Right lobe of liver (tissue), 6 donors: ENCODE measurements around the gene MARVELD2. TPM values are rescaled to one million over a fixed set of nuclear protein-coding genes. Genes with fewer than 3 reads are reported as not detected.
"Not testable (repeated sequence)": the region's sequence is repeated elsewhere in the genome, so short reads cannot be mapped to it uniquely, and the experiment has no call there.

ENCODE experiments used
- ATAC-seq, 4 donors: fragments of 200-7000 bp; cut with Tn5 transposase; one replicate each; pipeline ENCODE4 v1.9.1; 2020; ENCODE audit warnings: mild to moderate bottlenecking in 4 of 4, moderate library complexity in 4 of 4
- DNase-seq, 3 donors: peaks; one replicate each; pipeline ENCODE4 v3.0.0-alpha.2; 2020
- H3K27ac ChIP-seq, 3 donors: fragments of 200-600 bp; one replicate each; pipeline ENCODE4 v1.8.0; 2022
- H3K27me3 ChIP-seq, 2 donors: fragments of 200-600 bp; one replicate each; pipeline ENCODE4 v1.8.0; 2022
- H3K36me3 ChIP-seq, 4 donors: fragments of 200-600 bp; sonication (generic) in 1 of 4; one replicate each; pipeline versions ENCODE4 v1.5.1 to v1.8.0; 2017 to 2022; ENCODE audit warnings: control low read depth in 1 of 4
- H3K4me1 ChIP-seq, 4 donors: fragments of 200-600 bp; sonication (generic) in 1 of 4; one replicate each; pipeline versions ENCODE4 v1.5.1 to v1.8.0; 2017 to 2022; ENCODE audit warnings: control low read depth in 1 of 4
- H3K4me3 ChIP-seq, 3 donors: fragments of 200-600 bp; one replicate each; pipeline ENCODE4 v1.8.0; 2022
- H3K9me3 ChIP-seq, 4 donors: fragments of 200-600 bp; sonication (generic) in 1 of 4; one replicate each; pipeline versions ENCODE4 v1.5.1 to v1.8.0; 2017 to 2022; ENCODE audit warnings: control low read depth in 1 of 4
- POLR2A ChIP-seq: fragments of 450-650 bp; IDR thresholded peaks from one replicate; pipeline ENCODE4 v1.6.1; 2017; ENCODE audit warnings: antibody characterized with exemption, mild to moderate bottlenecking
- WGBS: methylation state at CpG from one replicate; pipeline ENCODE4 v1.1.6; 2018; ENCODE audit warnings: low coverage, low lambda C conversion rate; ENCODE audit not compliant: insufficient coverage; ENCODE audit errors: missing lambda C conversion rate; 5-methylcytosine and 5-hydroxymethylcytosine counted together
- intact Hi-C, 2 donors: fragments of 100-400 bp; cut with DNase I; formaldehyde crosslinking; loops; one replicate each; pipeline versions ENCODE4 v1.11.2 to v1.14.1; 2022
- total RNA-seq, 6 experiments: library from RNA; depleted of rRNA in 2 of 6; stranded (reverse); fragments of >200 nt in 2 of 6; fragmentation: NEBNext Ultra II Directional in 3 of 6; extraction: Animal tissue kit (Norgen Biotek cat#: 25700) in 3 of 6; gene quantifications; one replicate each; pipeline versions ENCODE4 v1.1.0 to v1.2.4, GENCODE V29; 2016 to 2023
- TF ChIP-seq, protein P1 (sequence below), 4 donors: fragments of 200-600 bp in 3 of 4; fragments of 450-650 bp in 1 of 4; IDR thresholded peaks; one replicate each; pipeline versions ENCODE4 v1.5.1 to v1.8.0; 2016 to 2022; ENCODE audit warnings: antibody characterized with exemption in 4 of 4, mild to moderate bottlenecking in 2 of 4
- donor health status: DM: no; HTN: yes; CAD: no.
- donor health status: DM: no; HTN: no; CAD: no.
- donor health status: DM: no; HTN: no; CAD: no.
- donor health status: DM: no; HTN: yes; CAD: no.
- donor health status: DM: no; HTN: yes; CAD: no.

Gene MARVELD2
- total RNA-seq, 6 experiments from 2014 or later: 21.6 to 37.1 (median 26.1) TPM

- Histone ChIP-seq H3K4me3 (no peak overlapping the region), H3K9me3 (no peaks in the 10 kb centered on the region), H3K27me3 (no peaks in the 10 kb centered on the region), H3K36me3 (peaks cover 0 to 5% (median 0%) of the 10 kb centered on the region in 4 donors), H3K27ac (peak overlapping the region; percentile 74 to 90 (median 86)), H3K4me1 (peaks cover 0 to 13% (median 2%) of the 10 kb centered on the region in 4 donors)
- no peak for DNase-seq
- WGBS: 33% methylated on average over 6 of the region's 7 CpGs
- peak; percentile 89 to 95 (median 92) for ATAC-seq
- intact Hi-C loops: no loop called here
- TF ChIP-seq, protein P1, sequence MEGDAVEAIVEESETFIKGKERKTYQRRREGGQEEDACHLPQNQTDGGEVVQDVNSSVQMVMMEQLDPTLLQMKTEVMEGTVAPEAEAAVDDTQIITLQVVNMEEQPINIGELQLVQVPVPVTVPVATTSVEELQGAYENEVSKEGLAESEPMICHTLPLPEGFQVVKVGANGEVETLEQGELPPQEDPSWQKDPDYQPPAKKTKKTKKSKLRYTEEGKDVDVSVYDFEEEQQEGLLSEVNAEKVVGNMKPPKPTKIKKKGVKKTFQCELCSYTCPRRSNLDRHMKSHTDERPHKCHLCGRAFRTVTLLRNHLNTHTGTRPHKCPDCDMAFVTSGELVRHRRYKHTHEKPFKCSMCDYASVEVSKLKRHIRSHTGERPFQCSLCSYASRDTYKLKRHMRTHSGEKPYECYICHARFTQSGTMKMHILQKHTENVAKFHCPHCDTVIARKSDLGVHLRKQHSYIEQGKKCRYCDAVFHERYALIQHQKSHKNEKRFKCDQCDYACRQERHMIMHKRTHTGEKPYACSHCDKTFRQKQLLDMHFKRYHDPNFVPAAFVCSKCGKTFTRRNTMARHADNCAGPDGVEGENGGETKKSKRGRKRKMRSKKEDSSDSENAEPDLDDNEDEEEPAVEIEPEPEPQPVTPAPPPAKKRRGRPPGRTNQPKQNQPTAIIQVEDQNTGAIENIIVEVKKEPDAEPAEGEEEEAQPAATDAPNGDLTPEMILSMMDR (IDR thresholded peaks at IDR 0.05): no peak
- peak; percentile 47 for TF ChIP-seq POLR2A
Observed at GRCh38 chr5:69444127-69444754, 29.3 kb downstream of the MARVELD2 start.

DNA sequence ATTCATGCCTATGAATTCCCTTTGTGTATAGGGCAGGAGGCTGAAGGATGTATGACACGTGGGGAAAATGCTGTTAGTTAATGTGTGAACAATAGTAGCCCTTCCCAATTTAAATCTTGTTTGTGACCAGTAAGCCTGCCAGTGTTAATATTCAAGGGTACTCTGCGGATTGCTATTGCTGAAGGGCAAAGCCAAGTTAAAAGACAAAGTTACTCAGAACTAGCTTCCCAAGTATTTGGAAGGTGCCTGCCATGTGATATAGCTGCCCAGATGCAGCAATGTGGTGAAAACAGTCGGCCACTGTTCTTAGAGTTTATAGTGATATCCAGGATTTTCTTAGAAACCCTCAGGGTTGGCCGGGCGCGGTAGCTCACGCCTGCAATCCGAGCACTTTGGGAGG, 34.6 kb downstream of the MARVELD2 start:
- ATAC-seq (no peak), DNase-seq (no peak)
- H3K9me3 ChIP-seq: no peaks in the 10 kb centered on the region
- peak overlapping the region in 2 of 3 donors; percentile 13 to 98 for H3K27ac ChIP-seq
- no peaks in the 10 kb centered on the region for H3K27me3 ChIP-seq
- H3K36me3 ChIP-seq: no peaks in the 10 kb centered on the region
- WGBS: 79% methylated on average over 8 of the region's 8 CpGs
- intact Hi-C loops: no loop called here
- H3K4me3 ChIP-seq: no peak overlapping the region
- TF ChIP-seq, protein P1 (IDR thresholded peaks at IDR 0.05): no peak
- no peak for TF ChIP-seq POLR2A
- H3K4me1 ChIP-seq: peaks cover 0 to 31% (median 14%) of the 10 kb centered on the region in 4 donors

GRCh38 chr5:69450116-69450515, 35.2 kb downstream of the MARVELD2 start:
- peak in 1 of 4 donors; percentile 4 for ATAC-seq
- 73% methylated on average over 1 of the region's 1 CpG for WGBS
- peak overlapping the region; percentile 85 to 98 (median 90) for H3K27ac ChIP-seq

DNA sequence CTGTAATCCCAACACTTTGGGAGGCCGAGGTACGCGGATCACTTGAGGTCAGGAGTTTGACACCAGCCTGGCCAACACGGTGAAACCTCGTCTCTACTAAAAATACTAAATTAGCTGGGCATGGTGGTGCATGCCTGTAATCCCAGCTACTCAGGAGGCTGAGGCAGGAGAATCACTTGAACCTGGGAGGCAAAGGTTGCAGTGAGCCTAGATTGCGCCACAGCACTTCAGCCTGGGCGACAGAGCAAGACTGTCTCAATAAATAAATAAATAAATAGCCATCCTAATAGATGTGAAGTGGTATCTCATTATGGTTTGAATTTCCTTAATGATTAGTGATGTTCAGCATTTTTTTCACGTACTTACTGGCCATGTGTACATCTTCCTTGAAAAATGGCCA, 35.6 kb downstream of the MARVELD2 start:
- intact Hi-C loops, H3K9me3 ChIP-seq, H3K27me3 ChIP-seq, H3K4me3 ChIP-seq, H3K36me3 ChIP-seq: not testable (repeated sequence)
- ATAC-seq (peak in 3 of 4 donors; percentile 6 to 18 (median 12)), DNase-seq (peak; percentile 42 to 67 (median 60))
- H3K27ac ChIP-seq: peak overlapping the region; percentile 85 to 98 (median 90)
- 55% methylated on average over 5 of the region's 8 CpGs for WGBS
- peaks cover 0 to 39% (median 14%) of the 10 kb centered on the region in 4 donors for H3K4me1 ChIP-seq

More at GRCh38 chr5:69450116-69450515, 35.2 kb downstream of the MARVELD2 start:
- no peak overlapping the region for H3K4me3 ChIP-seq
- intact Hi-C loops: no loop called here
- H3K27me3 ChIP-seq: no peaks in the 10 kb centered on the region
- H3K36me3 ChIP-seq: no peaks in the 10 kb centered on the region
- TF ChIP-seq POLR2A: no peak
- TF ChIP-seq, protein P1 (IDR thresholded peaks at IDR 0.05): no peak
- DNase-seq: no peak
- no peaks in the 10 kb centered on the region for H3K9me3 ChIP-seq
- H3K4me1 ChIP-seq: peaks cover 0 to 35% (median 14%) of the 10 kb centered on the region in 4 donors

DNA sequence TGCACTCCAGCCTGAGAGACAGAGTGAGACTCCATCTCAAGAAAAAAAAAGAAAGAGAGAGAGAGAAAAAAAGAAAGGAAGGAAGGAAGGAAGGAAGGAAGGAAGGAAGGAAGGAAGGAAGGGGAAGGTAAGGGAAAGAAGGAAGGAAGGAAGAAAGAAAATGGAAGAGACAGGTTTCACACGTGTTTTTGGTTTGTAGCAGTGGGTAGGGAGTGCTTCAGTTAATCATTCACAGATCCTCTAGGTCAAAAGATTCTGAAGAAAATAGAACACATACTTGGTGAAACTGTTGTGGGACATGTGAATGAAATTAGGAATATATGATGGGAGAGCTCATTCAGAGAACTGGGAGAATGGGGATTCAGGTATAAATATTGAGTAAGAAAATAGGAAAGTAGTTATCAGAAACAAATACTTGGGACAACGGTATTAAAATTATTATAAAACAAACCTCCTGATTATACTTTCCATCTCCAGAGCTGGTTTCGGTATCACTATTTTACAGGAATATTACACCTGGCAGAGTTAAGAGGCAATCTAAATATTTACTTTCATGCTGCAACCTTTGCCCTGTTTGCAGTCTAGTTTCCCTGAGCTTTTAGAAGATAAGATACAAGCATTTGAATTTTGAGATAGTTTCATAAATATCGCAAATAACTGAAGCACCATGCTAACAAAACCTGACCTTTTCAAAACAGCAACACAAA, 37.2 kb downstream of the MARVELD2 start:
- TF ChIP-seq POLR2A: no peak
- TF ChIP-seq, protein P1 (IDR thresholded peaks at IDR 0.05): no peak
- H3K27ac ChIP-seq: peak overlapping the region; percentile 85 to 98 (median 90)
- DNase-seq (no peak), ATAC-seq (peak; percentile 69 to 78 (median 76))
- H3K36me3 ChIP-seq: no peaks in the 10 kb centered on the region
- intact Hi-C loops: no loop called here
- H3K9me3 ChIP-seq: no peaks in the 10 kb centered on the region
- WGBS: 27% methylated on average over 4 of the region's 4 CpGs
- H3K4me3 ChIP-seq: peak overlapping the region in 2 of 3 donors; percentile 9 to 43
- no peaks in the 10 kb centered on the region for H3K27me3 ChIP-seq
- H3K4me1 ChIP-seq: peaks cover 0 to 44% (median 14%) of the 10 kb centered on the region in 4 donors

DNA sequence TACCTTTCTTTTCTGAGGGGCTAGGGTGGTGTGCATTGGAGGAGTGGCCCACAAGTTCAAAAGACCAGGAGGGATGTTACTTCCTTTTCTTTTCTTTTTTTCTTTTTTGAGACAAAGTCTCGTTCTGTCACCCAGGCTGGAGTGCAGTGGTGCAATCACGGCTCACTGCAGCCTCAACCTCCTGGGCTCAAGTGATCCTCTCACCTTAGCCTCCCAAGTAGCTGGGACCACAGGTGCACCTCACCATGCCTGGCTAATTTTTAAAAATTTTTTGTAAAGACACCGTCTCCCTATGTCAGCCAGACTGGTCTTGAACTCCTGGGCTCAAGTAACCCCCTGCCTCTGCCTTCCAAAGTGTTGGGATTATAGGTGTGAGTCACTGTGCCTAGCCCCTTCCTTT, 38.6 kb downstream of the MARVELD2 start:
- Histone ChIP-seq H3K4me1 (peaks cover 0 to 44% (median 14%) of the 10 kb centered on the region in 4 donors), H3K4me3 (peak overlapping the region in 1 of 3 donors; percentile 27), H3K27ac (peak overlapping the region; percentile 85 to 98 (median 90))
- intact Hi-C loops, DNase-seq, ATAC-seq, H3K27me3 ChIP-seq, H3K36me3 ChIP-seq, H3K9me3 ChIP-seq: not testable (repeated sequence)
- WGBS: 30% methylated on average over 3 of the region's 3 CpGs
